ACHN (cell line): ENCODE data around the gene GPR108.

Source experiments
- DNase-seq: peaks from one replicate; pipeline ENCODE4 v3.0.0-alpha.2; 2015
- in situ Hi-C: cut with HindIII; loops from 2 replicates; pipeline ENCODE4 v1.10.0; 2017; ENCODE audit warnings: low sequenced_read_pairs, low pct_ligation_motif_present, low pct_unique_long_range_greater_than_20kb

The GPR108 gene

DNA sequence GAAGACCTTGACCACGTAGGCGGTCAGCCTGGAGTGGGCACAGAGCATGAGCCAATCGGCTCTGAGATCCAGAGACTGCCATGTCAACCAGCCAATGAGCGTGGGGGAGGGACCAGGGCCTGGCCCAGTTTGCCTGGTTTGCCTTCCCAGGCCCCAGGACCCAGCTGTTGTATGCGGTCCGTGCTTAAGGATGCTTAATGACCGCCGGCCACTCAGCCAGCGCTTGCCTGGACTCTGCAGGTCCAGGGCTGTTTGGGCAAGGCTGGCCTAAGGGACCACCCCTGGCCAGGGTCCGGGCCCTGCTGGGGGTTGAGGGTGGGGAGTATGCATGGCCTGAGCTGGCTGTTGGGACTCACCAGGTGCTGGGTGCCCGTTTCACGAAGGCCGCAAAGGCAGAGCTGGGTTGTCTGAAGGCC is 44.3 kb downstream of the GPR108 start:
- in situ Hi-C loops, result no loop called here
- no peak for DNase-seq

GRCh38 chr19:6692027-6692426 is 45.4 kb downstream of the GPR108 start:
- in situ Hi-C loops, result no loop called here
- no peak for DNase-seq

- in situ Hi-C loops, result no loop called here
- DNase-seq, result no peak
Observed at GRCh38 chr19:6691342-6691741, 46.0 kb downstream of the GPR108 start.

GRCh38 chr19:6690160-6690885 is 47.1 kb downstream of the GPR108 start:
- in situ Hi-C loops, result no loop called here
- DNase-seq, result no peak

DNA sequence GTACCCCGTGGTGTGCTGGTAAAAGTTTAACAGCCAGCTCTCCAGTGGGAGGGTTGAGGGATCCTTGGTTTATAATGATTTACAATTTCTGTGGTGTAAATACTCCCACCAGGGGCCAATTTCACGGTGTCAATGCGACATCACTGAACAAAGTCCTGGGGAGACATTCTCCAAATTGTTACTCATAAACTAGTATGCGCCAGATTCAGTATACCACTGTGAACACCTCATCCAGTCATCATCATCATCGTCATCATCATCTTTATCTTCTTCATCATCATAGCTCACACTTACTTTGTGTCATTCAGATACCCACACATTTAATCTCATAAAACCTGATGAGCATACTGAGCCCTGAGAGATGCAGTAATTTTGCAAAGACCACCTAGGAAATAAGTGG is 50.3 kb downstream of the GPR108 start:
- in situ Hi-C loops, result no loop called here
- peak; percentile 4 for DNase-seq

- in situ Hi-C loops, result no loop called here
- DNase-seq, result no peak
Observed at GRCh38 chr19:6686628-6686975, 50.8 kb downstream of the GPR108 start.

DNA sequence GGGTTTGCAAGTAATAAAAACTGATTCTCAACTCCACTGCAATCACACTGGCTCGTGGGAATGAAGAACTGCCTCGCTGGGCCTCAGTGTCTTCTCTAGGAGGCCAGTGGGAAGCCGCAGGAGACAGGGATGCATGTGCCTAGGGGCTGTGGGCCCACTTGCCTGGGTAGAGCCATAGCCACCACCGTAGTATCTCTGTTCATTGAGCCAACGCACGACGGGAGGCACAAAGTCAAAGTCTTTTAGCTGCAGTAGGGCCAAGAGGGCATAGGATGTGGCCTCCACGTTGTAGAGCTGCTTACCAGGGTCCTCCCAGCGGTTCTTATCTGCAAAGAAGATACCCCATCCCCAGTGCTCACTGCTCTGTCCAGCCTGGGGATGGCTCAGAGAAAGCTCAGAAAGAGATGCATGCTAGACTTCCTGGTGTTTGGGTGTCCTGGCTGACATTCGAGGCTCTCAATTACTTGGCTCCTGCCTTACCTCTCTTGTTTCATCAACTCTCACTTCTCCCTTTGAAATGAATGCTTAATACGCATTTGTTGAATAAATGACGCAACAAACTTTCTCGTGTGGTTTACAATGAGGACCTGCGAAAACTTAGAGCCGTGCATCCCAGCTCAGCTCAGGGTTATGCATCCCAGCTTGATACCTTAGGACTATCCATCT is 51.3 kb downstream of the GPR108 start:
- in situ Hi-C loops, result no loop called here
- DNase-seq, result no peak

GRCh38 chr19:6685482-6685881 is 51.9 kb downstream of the GPR108 start:
- in situ Hi-C loops, result no loop called here
- DNase-seq, result no peak

DNA sequence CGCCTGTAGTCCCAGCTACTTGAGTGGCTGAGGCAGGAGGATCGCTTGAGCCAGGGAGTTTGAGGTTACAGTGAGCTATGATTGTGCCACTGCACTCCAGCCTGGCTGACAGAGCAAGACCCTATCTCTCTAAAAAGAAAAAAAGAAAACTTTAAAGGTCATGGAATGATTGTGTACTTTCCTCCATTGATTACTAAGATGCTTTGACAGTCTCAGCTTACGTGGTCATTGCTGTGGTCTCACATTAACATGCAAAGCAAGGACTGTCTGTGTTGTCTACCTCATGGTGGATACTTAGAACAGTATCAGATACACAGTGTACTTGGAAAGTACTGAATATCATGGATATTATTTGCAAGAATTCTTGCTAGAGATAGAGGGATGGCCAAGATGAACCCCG is 53.4 kb downstream of the GPR108 start:
- no peak for DNase-seq
- in situ Hi-C loops, result no loop called here

- no peak for DNase-seq
- in situ Hi-C loops, result no loop called here
Observed at GRCh38 chr19:6682607-6683128, 54.7 kb downstream of the GPR108 start.

DNA sequence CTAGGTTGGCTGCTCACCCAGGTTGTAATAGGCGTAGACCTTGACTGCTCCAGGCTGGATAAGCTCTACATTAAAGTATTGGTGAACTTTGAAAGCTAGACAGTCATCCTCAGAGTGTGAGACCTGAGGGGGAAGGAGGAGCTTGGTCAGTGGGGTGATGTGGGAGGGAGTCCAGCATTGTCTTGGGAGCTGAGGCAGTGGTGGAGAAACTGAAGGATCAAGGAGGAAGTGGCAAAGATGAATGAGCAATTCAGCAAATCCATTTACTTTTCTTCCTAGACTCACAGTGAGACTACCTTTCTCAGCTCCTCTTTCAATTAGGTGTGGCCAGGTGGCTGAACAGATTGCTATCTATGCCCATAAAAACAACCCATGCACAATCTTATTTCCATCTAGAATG is 57.2 kb downstream of the GPR108 start:
- in situ Hi-C loops, result no loop called here
- DNase-seq, result no peak
